Neuronal stem cell (in vitro differentiated cells): ENCODE results near the gene MROH2B. TPM values are rescaled to one million over a fixed set of nuclear protein-coding genes. Genes with fewer than 3 reads are reported as not detected.

Source experiments
- DNase-seq: peaks from one replicate; pipeline ENCODE4 v3.0.0-alpha.2; 2013; ENCODE audit warnings: low spot score
- H2AFZ ChIP-seq: one replicate; pipeline ENCODE4 v1.6.1; 2013; ENCODE audit warnings: mild to moderate bottlenecking, low read length, inconsistent platforms
- H2AK5ac ChIP-seq: 2 replicates; pipeline ENCODE4 v1.6.1; 2013; ENCODE audit warnings: low read depth, mild to moderate bottlenecking, inconsistent platforms, low read length, moderate library complexity, mixed read lengths
- H2BK120ac ChIP-seq: 2 replicates; pipeline ENCODE4 v1.6.1; 2013; ENCODE audit warnings: low read depth, mild to moderate bottlenecking, inconsistent platforms, low read length, moderate library complexity, mixed read lengths
- H2BK12ac ChIP-seq: one replicate; pipeline ENCODE4 v1.6.1; 2013; ENCODE audit warnings: low read length, inconsistent platforms
- H2BK15ac ChIP-seq: 2 replicates; pipeline ENCODE4 v1.6.1; 2013; ENCODE audit warnings: mild to moderate bottlenecking, low read length, inconsistent platforms, mixed read lengths
- H2BK5ac ChIP-seq: one replicate; pipeline ENCODE4 v1.6.1; 2013; ENCODE audit warnings: inconsistent platforms, mild to moderate bottlenecking, low read length, moderate library complexity
- H3K14ac ChIP-seq: one replicate; pipeline ENCODE4 v1.6.1; 2013; ENCODE audit warnings: low read length, inconsistent platforms
- H3K18ac ChIP-seq: 2 replicates; pipeline ENCODE4 v1.6.1; 2013; ENCODE audit warnings: low read length, inconsistent platforms
- H3K23ac ChIP-seq: 2 replicates; pipeline ENCODE4 v1.6.1; 2013; ENCODE audit warnings: low read depth, mild to moderate bottlenecking, mixed read lengths, low read length, inconsistent platforms; ENCODE audit not compliant: poor library complexity
- H3K27ac ChIP-seq: replicated peaks from 3 replicates; pipeline ENCODE4 v1.5.1; 2013; ENCODE audit warnings: low read length, inconsistent platforms
- H3K27me3 ChIP-seq, 3 experiments: 2 replicates each; pipeline ENCODE4 v1.6.1; 2013; ENCODE audit warnings: low read length in 3 of 3, mild to moderate bottlenecking in 2 of 3, inconsistent platforms in 1 of 3, low read depth in 1 of 3, mixed read lengths in 1 of 3, moderate library complexity in 1 of 3; ENCODE audit not compliant: control insufficient read depth in 3 of 3, insufficient read depth in 3 of 3
- H3K36me3 ChIP-seq, 2 donors: replicated peaks in 1 of 2; 2 replicates each; pipeline ENCODE4 v1.6.1; 2013; ENCODE audit warnings: low read length in 2 of 2; ENCODE audit not compliant: control insufficient read depth in 2 of 2, insufficient read depth in 2 of 2
- H3K4ac ChIP-seq: 2 replicates; pipeline ENCODE4 v1.6.1; 2013; ENCODE audit warnings: inconsistent platforms, mild to moderate bottlenecking, low read length, moderate library complexity
- H3K4me1 ChIP-seq, 2 donors: 1 replicate in 1 of 2; 2 replicates in 1 of 2; pipeline ENCODE4 v1.6.1; 2013; ENCODE audit warnings: low read length in 2 of 2, low read depth in 1 of 2; ENCODE audit not compliant: control insufficient read depth in 2 of 2, insufficient read depth in 1 of 2
- H3K4me2 ChIP-seq: one replicate; pipeline ENCODE4 v1.6.1; 2013; ENCODE audit warnings: mild to moderate bottlenecking, low read length, inconsistent platforms; ENCODE audit not compliant: insufficient read depth, poor library complexity, severe bottlenecking
- H3K4me3 ChIP-seq, 2 donors: 2 replicates each; pipeline ENCODE4 v1.5.1; 2013; ENCODE audit warnings: low read length in 2 of 2, mild to moderate bottlenecking in 2 of 2, inconsistent platforms in 1 of 2, moderate library complexity in 1 of 2
- H3K79me1 ChIP-seq: one replicate; pipeline ENCODE4 v1.6.1; 2013; ENCODE audit warnings: low read depth, mild to moderate bottlenecking, inconsistent platforms, low read length, moderate library complexity
- H3K9ac ChIP-seq: one replicate; pipeline ENCODE4 v1.6.1; 2013; ENCODE audit warnings: mild to moderate bottlenecking, low read depth, low read length, inconsistent platforms; ENCODE audit not compliant: poor library complexity
- H3K9me3 ChIP-seq, 2 donors: replicated peaks in 1 of 2; 2 replicates each; pipeline versions ENCODE3 to v1.6.1; 2013; ENCODE audit warnings: low read length in 2 of 2, mild to moderate bottlenecking in 2 of 2, inconsistent platforms in 1 of 2, low read depth in 1 of 2, mixed read lengths in 1 of 2, moderate library complexity in 1 of 2; ENCODE audit not compliant: control insufficient read depth in 2 of 2, insufficient read depth in 1 of 2
- H4K8ac ChIP-seq: one replicate; pipeline ENCODE4 v1.6.1; 2013; ENCODE audit warnings: low read depth, mild to moderate bottlenecking, inconsistent platforms, low read length, moderate library complexity
- H4K91ac ChIP-seq: one replicate; pipeline ENCODE4 v1.6.1; 2013; ENCODE audit warnings: low read length, low read depth, mild to moderate bottlenecking, inconsistent platforms; ENCODE audit not compliant: poor library complexity
- WGBS, 2 donors: extraction: QIAGEN DNeasy Blood & Tissue Kit; methylation state at CpG; one replicate each; pipeline ENCODE4 v1.1.7; 2013; ENCODE audit warnings: missing lambda C conversion rate in 2 of 2, mixed read lengths in 1 of 2; ENCODE audit not compliant: insufficient read length in 2 of 2, insufficient replicate concordance in 1 of 2; ENCODE audit errors: extremely low coverage in 2 of 2; 5-methylcytosine and 5-hydroxymethylcytosine counted together
- polyA plus RNA-seq, 2 experiments: library from polyadenylated mRNA; stranded (reverse); fragments of 200-250 nt; gene quantifications; one replicate each; pipeline ENCODE4 v1.2.3, GENCODE V29; 2013

MROH2B gene
- not detected for polyA plus RNA-seq (2013, experiment 1 of 2)
- polyA plus RNA-seq (2013, experiment 2 of 2): not detected

DNA sequence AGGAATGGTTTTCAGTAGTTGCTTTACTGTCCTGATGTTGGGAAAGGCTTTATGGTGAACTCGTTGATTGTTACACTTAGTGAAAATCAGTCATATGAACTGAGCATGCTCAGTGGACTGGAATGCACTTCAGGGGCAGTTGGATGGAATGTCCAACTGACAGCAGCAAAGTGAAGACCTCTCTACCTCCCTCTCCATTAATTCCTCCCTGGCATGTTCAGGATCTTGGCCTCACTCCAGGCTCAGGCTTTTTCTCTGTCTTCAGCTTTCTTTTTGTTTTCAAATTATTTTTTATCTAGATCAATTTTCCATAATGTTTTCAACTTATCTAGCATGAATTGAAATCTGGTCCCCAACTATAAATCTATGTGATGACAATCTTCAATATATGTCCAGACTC is at the start of gene MROH2B:
TSS of gene MROH2B (minus strand) at position 101 of the 400 bp plus-strand sequence. CDS start 490 bp downstream, outside the sequence.
- Histone ChIP-seq H3K18ac (no peak within 1 kb of the TSS), H2AK5ac (no peak within 1 kb of the TSS), H3K14ac (no peak within 1 kb of the TSS), H3K23ac (no peak within 1 kb of the TSS), H2BK120ac (no peak within 1 kb of the TSS), H3K27ac (no peak within 1 kb of the TSS), H3K27me3 (no peaks in the 10 kb centered on the region), H3K4me3 (no peak within 1 kb of the TSS), H4K91ac (no peak within 1 kb of the TSS), H3K4me2 (no peak within 1 kb of the TSS), H3K9me3 (no peaks in the 10 kb centered on the region), H4K8ac (no peak within 1 kb of the TSS), H2BK15ac (no peak within 1 kb of the TSS), H2BK12ac (no peak within 1 kb of the TSS), H3K36me3 (no peaks in the 10 kb centered on the region), H3K79me1 (no peaks in the 10 kb centered on the region), H3K9ac (no peak within 1 kb of the TSS), H3K4ac (no peak within 1 kb of the TSS), H2BK5ac (no peak within 1 kb of the TSS), H3K4me1 (no peaks in the 10 kb centered on the region), H2AFZ (no peak within 1 kb of the TSS)
- DNase-seq: no peak
- no CpG with 5 or more reads among the region's 1 CpG for WGBS, 2 donors

DNA sequence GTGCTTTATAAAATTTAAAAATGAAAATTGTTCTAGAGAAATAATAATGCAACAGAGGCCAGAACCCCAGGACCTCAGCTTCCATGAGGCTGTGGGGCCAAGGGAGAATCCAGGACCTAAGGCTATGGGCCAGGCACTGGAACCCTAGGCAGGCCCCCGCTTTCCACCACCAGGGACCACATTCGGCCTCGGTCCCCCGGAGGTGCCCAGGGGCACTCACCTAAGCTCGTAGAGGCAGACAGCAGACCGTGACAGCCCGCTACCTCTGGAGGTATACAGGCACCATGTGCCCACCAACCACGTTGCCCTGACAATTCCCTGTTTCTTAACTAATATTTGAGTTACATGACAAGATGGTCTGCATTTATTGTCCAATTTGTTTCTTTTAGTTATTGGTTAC is 49.5 kb upstream of the MROH2B start:
- Histone ChIP-seq H2BK120ac (no peak overlapping the region), H3K4me2 (no peak overlapping the region), H3K27ac (no peak overlapping the region), H3K14ac (no peak overlapping the region), H2AFZ (no peak overlapping the region), H3K79me1 (no peaks in the 10 kb centered on the region), H3K9ac (no peak overlapping the region), H4K8ac (no peak overlapping the region), H3K4me1 (no peaks in the 10 kb centered on the region), H3K9me3 (no peaks in the 10 kb centered on the region), H2BK15ac (no peak overlapping the region), H3K18ac (no peak overlapping the region), H3K4ac (no peak overlapping the region), H2BK5ac (no peak overlapping the region), H3K36me3 (no peaks in the 10 kb centered on the region), H2AK5ac (no peak overlapping the region), H4K91ac (no peak overlapping the region), H3K4me3 (no peak overlapping the region), H3K23ac (no peak overlapping the region), H2BK12ac (no peak overlapping the region), H3K27me3 (no peaks in the 10 kb centered on the region)
- WGBS, 2 donors: no CpG with 5 or more reads among the region's 8 CpGs
- DNase-seq: no peak

DNA sequence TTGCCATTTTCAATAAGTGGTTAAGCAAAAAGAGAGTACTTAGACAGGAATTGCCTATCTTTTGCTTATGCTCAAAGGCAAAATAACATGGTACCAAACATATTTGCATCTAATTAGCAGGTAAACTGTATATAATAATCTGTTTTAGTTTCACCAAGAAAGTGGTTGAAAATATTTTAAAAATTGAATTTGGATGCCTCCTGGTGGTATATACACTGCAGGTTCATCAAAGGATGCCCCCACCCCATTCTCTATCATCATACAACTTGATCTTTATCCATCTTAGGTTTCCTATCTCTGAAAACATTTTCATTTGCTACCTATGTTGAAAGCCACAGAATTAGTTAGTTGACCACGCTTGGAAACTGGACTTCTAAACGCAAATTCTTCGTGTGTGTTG is 47.0 kb upstream of the MROH2B start:
- Histone ChIP-seq H4K8ac (no peak overlapping the region), H2BK15ac (no peak overlapping the region)

GRCh38 chr5:41115281-41115680 is 44.1 kb upstream of the MROH2B start:
- Histone ChIP-seq H4K8ac (no peak overlapping the region), H3K27me3 (no peaks in the 10 kb centered on the region)
- WGBS, 2 donors: no CpG with 5 or more reads among the region's 2 CpGs

More for the DNA sequence above, 47.0 kb upstream of the MROH2B start:
- Histone ChIP-seq H3K4ac (no peak overlapping the region), H3K4me1 (no peaks in the 10 kb centered on the region), H4K91ac (no peak overlapping the region), H3K27me3 (no peaks in the 10 kb centered on the region), H2BK120ac (no peak overlapping the region), H3K14ac (no peak overlapping the region), H3K9me3 (no peaks in the 10 kb centered on the region), H3K4me3 (no peak overlapping the region), H2AK5ac (no peak overlapping the region), H3K18ac (no peak overlapping the region), H3K79me1 (no peaks in the 10 kb centered on the region), H3K9ac (no peak overlapping the region), H3K27ac (no peak overlapping the region), H3K4me2 (no peak overlapping the region), H2BK5ac (no peak overlapping the region), H3K36me3 (no peaks in the 10 kb centered on the region), H2BK12ac (no peak overlapping the region), H3K23ac (no peak overlapping the region), H2AFZ (no peak overlapping the region)
- DNase-seq: no peak
- WGBS, 2 donors: no CpG with 5 or more reads among the region's 3 CpGs

More at GRCh38 chr5:41115281-41115680, 44.1 kb upstream of the MROH2B start:
- Histone ChIP-seq H3K18ac (no peak overlapping the region), H4K91ac (no peak overlapping the region), H3K4me1 (no peaks in the 10 kb centered on the region), H2AFZ (no peak overlapping the region), H3K9ac (no peak overlapping the region), H2BK12ac (no peak overlapping the region), H2BK15ac (no peak overlapping the region), H3K79me1 (no peaks in the 10 kb centered on the region), H3K23ac (no peak overlapping the region), H3K9me3 (no peaks in the 10 kb centered on the region), H2AK5ac (no peak overlapping the region), H3K4me2 (no peak overlapping the region), H3K27ac (no peak overlapping the region), H3K4me3 (no peak overlapping the region), H3K14ac (no peak overlapping the region), H2BK120ac (no peak overlapping the region), H3K4ac (no peak overlapping the region), H3K36me3 (no peaks in the 10 kb centered on the region), H2BK5ac (no peak overlapping the region)
- no peak for DNase-seq
